Femur (tissue), 1 donor: ENCODE data around the gene VWA3A.
"Not testable (repeated sequence)": the region's sequence is repeated elsewhere in the genome, so short reads cannot be mapped to it uniquely, and the experiment has no call there.

Experiments
- DNase-seq: peaks from one replicate; pipeline ENCODE4 v3.0.0-alpha.2; 2017

The VWA3A gene

GRCh38 chr16:22188267-22188594 lies 95.9 kb downstream of the VWA3A start:
- DNase-seq: no peak

GRCh38 chr16:22188595-22189442 lies 96.5 kb downstream of the VWA3A start:
- peak; percentile 84 for DNase-seq

- peak; percentile 81 for DNase-seq
These were observed 97.2 kb downstream of the VWA3A start for GRCh38 chr16:22189473-22190080.

GRCh38 chr16:22190081-22190775 lies 97.9 kb downstream of the VWA3A start:
- DNase-seq: peak; percentile 79

GRCh38 chr16:22190776-22191531 lies 98.6 kb downstream of the VWA3A start:
- peak; percentile 100 for DNase-seq

GRCh38 chr16:22191532-22192260 lies 99.4 kb downstream of the VWA3A start:
- peak; percentile 54 for DNase-seq

- peak; percentile 94 for DNase-seq
These were observed 100.1 kb downstream of the VWA3A start for GRCh38 chr16:22192261-22193062.

GRCh38 chr16:22193063-22193411 lies 100.7 kb downstream of the VWA3A start:
- DNase-seq: no peak

GRCh38 chr16:22194707-22195444 lies 102.5 kb downstream of the VWA3A start:
- DNase-seq: no peak

GRCh38 chr16:22195445-22195694 lies 103.0 kb downstream of the VWA3A start:
- DNase-seq: no peak

- DNase-seq: peak; percentile 97
These were observed 103.6 kb downstream of the VWA3A start for GRCh38 chr16:22195695-22196558.

- not testable (repeated sequence) for DNase-seq
These were observed 104.3 kb downstream of the VWA3A start for GRCh38 chr16:22196559-22197168.

- DNase-seq: no peak
These were observed 106.4 kb downstream of the VWA3A start for GRCh38 chr16:22198547-22199293.

- DNase-seq: no peak
These were observed 109.9 kb downstream of the VWA3A start for GRCh38 chr16:22202261-22202637.

- no peak for DNase-seq
These were observed 110.8 kb downstream of the VWA3A start for GRCh38 chr16:22203091-22203490.

- no peak for DNase-seq
These were observed 111.8 kb downstream of the VWA3A start for GRCh38 chr16:22204091-22204655.

GRCh38 chr16:22205577-22206012 lies 113.3 kb downstream of the VWA3A start:
- no peak for DNase-seq

- DNase-seq: peak; percentile 96
These were observed 113.9 kb downstream of the VWA3A start, which contains the start of gene EEF2K for GRCh38 chr16:22206013-22206841. Gene EEF2K, plus strand, starts transcription at chr16:22206278. Its CDS starts 19,452 bp downstream, at chr16:22225730.
